H1 (cell line): ENCODE results near the gene ZIC5. TPM values are rescaled to one million over a fixed set of nuclear protein-coding genes. Genes with fewer than 3 reads are reported as not detected.

Experiments used
- CHD7 ChIP-seq: fragments of 300-600 bp; sonication (generic); IDR thresholded peaks from 2 replicates; pipeline ENCODE4 v1.7.1; 2012; ENCODE audit warnings: low read length, moderate library complexity, mild to moderate bottlenecking, inconsistent platforms; ENCODE audit not compliant: insufficient replicate concordance
- E2F6 ChIP-seq: IDR thresholded peaks from 2 replicates; pipeline ENCODE4 v1.6.1; 2012; ENCODE audit warnings: inconsistent platforms
- HDAC6 ChIP-seq: IDR thresholded peaks from one replicate; pipeline ENCODE4 v1.7.1; 2012; ENCODE audit warnings: low read depth, mild to moderate bottlenecking, inconsistent platforms, low read length, moderate library complexity
- MAX ChIP-seq: IDR thresholded peaks from 2 replicates; pipeline ENCODE4 v1.6.1; 2012; ENCODE audit warnings: inconsistent platforms
- PHF8 ChIP-seq: fragments of 200-600 bp; sonication (generic); conservative IDR thresholded peaks from 2 replicates; pipeline ENCODE4 v1.7.1; 2012; ENCODE audit warnings: low read depth, mild to moderate bottlenecking, inconsistent platforms, low read length, moderate library complexity
- RFX5 ChIP-seq: IDR thresholded peaks from 2 replicates; pipeline ENCODE4 v1.6.1; 2011; ENCODE audit warnings: low read depth, low read length, improper control_type of control experiment, borderline replicate concordance
- SIN3A ChIP-seq, 2 experiments: IDR thresholded peaks in 1 of 2; conservative IDR thresholded peaks in 1 of 2; 2 replicates each; pipeline ENCODE4 v1.6.1; 2011 to 2012; ENCODE audit warnings: low read length in 2 of 2, improper control_type of control experiment in 1 of 2, low read depth in 1 of 2, mild to moderate bottlenecking in 1 of 2
- SP1 ChIP-seq: IDR thresholded peaks from 2 replicates; pipeline ENCODE4 v1.6.1; 2011; ENCODE audit warnings: low read depth, low read length
- TAF1 ChIP-seq: IDR thresholded peaks from 2 replicates; pipeline ENCODE4 v1.6.1; 2011; ENCODE audit warnings: mild to moderate bottlenecking, low read depth, low read length
- polyA plus RNA-seq, 7 experiments: library from polyadenylated mRNA; depleted of rRNA in 3 of 7; stranded (reverse) in 5 of 7; unstranded in 2 of 7; fragments of >200 nt in 5 of 7; fragments of 200-250 nt in 2 of 7; gene quantifications; 1 replicate in 5 of 7; 2 replicates in 1 of 7; 4 replicates in 1 of 7; pipeline versions ENCODE4 v1.2.1 to v1.2.3, GENCODE V29; 2011 to 2013; ENCODE audit warnings: missing spikeins in 2 of 7, mixed read lengths in 2 of 7
- total RNA-seq: library from RNA; stranded (reverse); fragmentation: NEBNext Ultra II Directional; extraction: Animal tissue kit (Norgen Biotek cat#: 25700); gene quantifications from 2 replicates; pipeline ENCODE4 v1.2.1, GENCODE V29; 2021

Gene ZIC5
- total and polyA plus RNA-seq, 2 of the 8 experiments (the other 6 are each of a cell fraction or from before 2014, with no cell fraction given) = 14.2 to 52.7 TPM

- TF ChIP-seq CHD7 = no peak
- TF ChIP-seq SP1 = no peak
- 0 out of 2 replicates have a peak, but pooled peaks have one; percentile 8 for TF ChIP-seq TAF1
- no peak for TF ChIP-seq PHF8
- TF ChIP-seq HDAC6 = no peak
- TF ChIP-seq E2F6 = 0 out of 2 replicates have a peak, but pooled peaks have one; percentile 35
- TF ChIP-seq RFX5 = no peak
- 0 out of 4 replicates have a peak, but pooled peaks of 1 of the 2 experiments have one; percentile 20 for TF ChIP-seq SIN3A (conservative IDR thresholded peaks at IDR 0.05 in 1 of 2, IDR thresholded peaks at IDR 0.05 in 1 of 2; ENCODE audit: low read depth in 1 of 2, low read length in 2 of 2)
- TF ChIP-seq MAX = no peak
These were observed 17.1 kb upstream of the ZIC5 start (continued) for GRCh38 chr13:99988529-99989275.
